NB4 (cell line): ENCODE measurements around the gene ZNF212.

Source experiments
- DNase-seq: peaks from one replicate; pipeline ENCODE4 v3.0.0; 2010; ENCODE audit warnings: low read depth
- H3K4me3 ChIP-seq: one replicate; pipeline ENCODE4 v1.5.1; 2011; ENCODE audit warnings: mild to moderate bottlenecking, low read depth, low read length, moderate library complexity
- MAX ChIP-seq: IDR thresholded peaks from 2 replicates; pipeline ENCODE4 v1.6.1; 2011; ENCODE audit warnings: low read depth, low read length
- MYC ChIP-seq: IDR thresholded peaks from 2 replicates; pipeline ENCODE4 v1.6.1; 2011; ENCODE audit warnings: low read depth, low read length
- POLR2A ChIP-seq: IDR thresholded peaks from 2 replicates; pipeline ENCODE4 v1.6.1; 2011; ENCODE audit warnings: mild to moderate bottlenecking; ENCODE audit not compliant: insufficient read length; ENCODE audit errors: extremely low read depth
- TF ChIP-seq, protein P1 (sequence below): IDR thresholded peaks from one replicate; pipeline ENCODE4 v1.5.1; 2012; ENCODE audit warnings: low read depth, low read length

The ZNF212 gene

DNA sequence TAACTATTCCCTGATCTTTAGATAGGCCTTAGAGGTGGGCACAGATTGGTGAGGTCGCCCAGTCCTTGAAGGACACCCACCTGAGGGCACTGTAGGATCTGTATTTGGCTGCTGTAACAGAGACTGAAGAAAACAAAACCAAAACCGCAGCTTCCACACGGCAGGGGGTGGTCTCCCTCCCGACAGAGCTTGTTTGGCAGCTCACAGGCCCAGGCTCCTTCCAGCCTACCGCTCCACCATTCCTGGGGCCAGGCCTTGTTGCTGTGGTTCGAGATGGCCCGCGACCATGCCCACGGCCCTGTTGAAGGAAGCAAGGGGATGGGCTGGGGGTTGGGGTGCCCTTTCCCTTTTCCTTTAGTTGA lies 53.0 kb downstream of the ZNF212 start:
- DNase-seq, result peak; percentile 43
- H3K4me3 ChIP-seq, result no peak overlapping the region
- TF ChIP-seq POLR2A, result no peak
- TF ChIP-seq, protein P1, sequence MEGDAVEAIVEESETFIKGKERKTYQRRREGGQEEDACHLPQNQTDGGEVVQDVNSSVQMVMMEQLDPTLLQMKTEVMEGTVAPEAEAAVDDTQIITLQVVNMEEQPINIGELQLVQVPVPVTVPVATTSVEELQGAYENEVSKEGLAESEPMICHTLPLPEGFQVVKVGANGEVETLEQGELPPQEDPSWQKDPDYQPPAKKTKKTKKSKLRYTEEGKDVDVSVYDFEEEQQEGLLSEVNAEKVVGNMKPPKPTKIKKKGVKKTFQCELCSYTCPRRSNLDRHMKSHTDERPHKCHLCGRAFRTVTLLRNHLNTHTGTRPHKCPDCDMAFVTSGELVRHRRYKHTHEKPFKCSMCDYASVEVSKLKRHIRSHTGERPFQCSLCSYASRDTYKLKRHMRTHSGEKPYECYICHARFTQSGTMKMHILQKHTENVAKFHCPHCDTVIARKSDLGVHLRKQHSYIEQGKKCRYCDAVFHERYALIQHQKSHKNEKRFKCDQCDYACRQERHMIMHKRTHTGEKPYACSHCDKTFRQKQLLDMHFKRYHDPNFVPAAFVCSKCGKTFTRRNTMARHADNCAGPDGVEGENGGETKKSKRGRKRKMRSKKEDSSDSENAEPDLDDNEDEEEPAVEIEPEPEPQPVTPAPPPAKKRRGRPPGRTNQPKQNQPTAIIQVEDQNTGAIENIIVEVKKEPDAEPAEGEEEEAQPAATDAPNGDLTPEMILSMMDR, result no peak
- no peak for TF ChIP-seq MYC
- no peak for TF ChIP-seq MAX

DNA sequence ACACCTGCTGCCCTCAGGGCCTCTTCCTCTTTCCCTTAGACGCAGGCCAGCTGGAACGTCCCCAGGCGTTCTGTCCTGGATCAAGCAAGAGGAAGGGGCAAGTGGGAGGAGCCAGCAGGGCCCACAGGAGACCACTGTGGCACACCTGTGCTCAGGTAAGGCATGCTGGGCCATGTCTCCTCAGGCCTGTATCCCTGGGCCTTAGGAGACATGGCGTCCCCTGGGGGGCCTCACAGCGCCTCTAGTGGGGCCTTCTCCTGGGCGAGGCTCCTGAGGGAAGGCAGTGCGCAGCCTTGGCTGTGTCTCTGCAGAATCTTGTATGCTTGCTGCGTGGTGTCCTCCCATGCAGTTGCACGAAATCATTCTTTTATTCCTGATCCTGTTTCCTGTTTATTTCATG lies 53.9 kb downstream of the ZNF212 start:
- TF ChIP-seq, protein P1, result no peak
- TF ChIP-seq MYC (no peak), MAX (no peak), POLR2A (no peak)
- DNase-seq, result no peak
- H3K4me3 ChIP-seq, result no peak overlapping the region

DNA sequence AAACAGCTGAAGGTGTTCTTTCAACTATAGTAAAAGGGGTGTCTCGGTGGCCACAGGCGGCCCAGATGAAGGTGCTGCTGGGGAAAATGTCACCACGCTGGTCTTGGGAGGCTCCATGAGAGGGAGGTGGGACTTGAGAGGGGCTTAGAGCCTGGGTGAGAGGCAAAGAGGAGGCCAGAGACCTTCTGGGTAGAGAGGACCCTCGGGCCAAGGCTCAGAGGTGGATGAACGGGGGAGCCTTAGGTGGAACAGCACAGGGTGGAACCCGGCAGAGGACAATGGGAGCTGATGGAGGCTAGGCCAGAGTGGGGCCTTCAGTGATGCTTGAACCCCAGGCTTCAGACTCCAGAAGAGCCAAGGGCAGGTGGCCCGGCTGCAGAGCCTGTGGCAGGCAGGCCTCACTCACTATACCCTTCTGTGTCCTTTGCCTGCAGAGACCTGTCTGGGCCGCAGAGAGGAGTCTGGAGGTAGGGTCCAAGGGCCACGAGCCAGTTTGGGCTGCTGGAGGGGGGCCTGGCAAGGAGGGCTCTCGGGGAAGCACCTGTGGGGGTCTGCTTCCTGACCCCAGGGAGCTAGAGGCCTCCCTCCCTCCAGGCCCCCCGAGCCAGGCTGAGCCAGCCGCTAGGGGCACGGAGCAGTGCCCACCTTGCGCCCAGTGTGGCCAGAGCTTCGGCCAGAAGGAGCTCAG lies 54.6 kb downstream of the ZNF212 start:
- no peak overlapping the region for H3K4me3 ChIP-seq
- DNase-seq, result no peak
- TF ChIP-seq MYC (no peak), POLR2A (no peak), MAX (no peak)
- TF ChIP-seq, protein P1, result no peak

- no peak for DNase-seq
- H3K4me3 ChIP-seq, result no peak overlapping the region
- no peak for TF ChIP-seq POLR2A
Measured at GRCh38 chr7:149294634-149295480, 55.4 kb downstream of the ZNF212 start.

- no peak for DNase-seq
- H3K4me3 ChIP-seq, result no peak overlapping the region
- no peak for TF ChIP-seq MYC
- no peak for TF ChIP-seq POLR2A
- TF ChIP-seq, protein P1, result no peak
- no peak for TF ChIP-seq MAX
Measured at GRCh38 chr7:149295481-149295850, 56.0 kb downstream of the ZNF212 start.

DNA sequence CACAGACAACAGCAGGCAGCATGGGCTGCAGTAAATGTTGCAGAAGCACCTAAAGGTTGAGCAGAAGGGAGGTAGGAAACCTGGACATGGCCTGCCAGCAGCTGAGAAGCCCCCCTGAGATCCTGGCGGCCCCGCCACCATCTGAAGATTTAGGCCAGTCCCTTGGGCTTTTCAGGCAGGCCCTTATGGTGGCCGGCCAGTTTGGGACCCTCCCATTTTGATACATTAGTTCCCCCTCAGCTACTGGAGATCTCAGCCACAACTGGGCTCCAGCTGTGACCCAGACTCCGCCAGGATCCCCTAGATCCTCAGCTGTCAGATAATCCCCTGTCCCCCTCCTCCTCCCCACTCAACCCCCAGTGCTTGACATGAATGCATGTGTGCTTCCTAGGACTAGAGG lies 56.9 kb downstream of the ZNF212 start:
- DNase-seq, result no peak
- TF ChIP-seq POLR2A, result no peak
- TF ChIP-seq, protein P1, result no peak
- no peak for TF ChIP-seq MYC
- TF ChIP-seq MAX, result no peak
- no peak overlapping the region for H3K4me3 ChIP-seq
